GM12865 (cell line): ENCODE data around the gene ZNF773.

Experiments
- DNase-seq: peaks from one replicate; pipeline ENCODE4 v3.0.0; 2010; ENCODE audit warnings: low read depth
- H3K4me3 ChIP-seq: 2 replicates; pipeline ENCODE4 v1.5.1; 2011; ENCODE audit warnings: mild to moderate bottlenecking, low read depth, low read length, control low read depth
- CTCF ChIP-seq: IDR thresholded peaks from 2 replicates; pipeline ENCODE4 v1.5.1; 2011; ENCODE audit warnings: low read length, control low read depth, low read depth, inconsistent platforms; ENCODE audit not compliant: insufficient read depth; ENCODE audit errors: missing control alignments

The ZNF773 gene

GRCh38 chr19:57546513-57546912, 46.8 kb downstream of the ZNF773 start:
- no peak for DNase-seq
- TF ChIP-seq CTCF, result no peak
- H3K4me3 ChIP-seq, result no peak overlapping the region

GRCh38 chr19:57552432-57552831, 52.7 kb downstream of the ZNF773 start:
- no peak for DNase-seq
- no peak overlapping the region for H3K4me3 ChIP-seq
- TF ChIP-seq CTCF, result no peak

- TF ChIP-seq CTCF, result no peak
- no peak for DNase-seq
- H3K4me3 ChIP-seq, result no peak overlapping the region
Observed at GRCh38 chr19:57557659-57558058, 57.9 kb downstream of the ZNF773 start.
